ENCODE measurements around the gene CFAP54. TPM values are rescaled to one million over a fixed set of nuclear protein-coding genes. Genes with fewer than 3 reads are reported as not detected.
A peak's percentile ranks its signal among the peaks of the same experiment; 100 is the strongest.
"Not testable (repeated sequence)": the region's sequence is repeated elsewhere in the genome, so short reads cannot be mapped to it uniquely, and the experiment has no call there.

CFAP54 gene
- polyA plus RNA-seq, 10 donors: 0.28 to 0.54 (median 0.43) TPM

DNA sequence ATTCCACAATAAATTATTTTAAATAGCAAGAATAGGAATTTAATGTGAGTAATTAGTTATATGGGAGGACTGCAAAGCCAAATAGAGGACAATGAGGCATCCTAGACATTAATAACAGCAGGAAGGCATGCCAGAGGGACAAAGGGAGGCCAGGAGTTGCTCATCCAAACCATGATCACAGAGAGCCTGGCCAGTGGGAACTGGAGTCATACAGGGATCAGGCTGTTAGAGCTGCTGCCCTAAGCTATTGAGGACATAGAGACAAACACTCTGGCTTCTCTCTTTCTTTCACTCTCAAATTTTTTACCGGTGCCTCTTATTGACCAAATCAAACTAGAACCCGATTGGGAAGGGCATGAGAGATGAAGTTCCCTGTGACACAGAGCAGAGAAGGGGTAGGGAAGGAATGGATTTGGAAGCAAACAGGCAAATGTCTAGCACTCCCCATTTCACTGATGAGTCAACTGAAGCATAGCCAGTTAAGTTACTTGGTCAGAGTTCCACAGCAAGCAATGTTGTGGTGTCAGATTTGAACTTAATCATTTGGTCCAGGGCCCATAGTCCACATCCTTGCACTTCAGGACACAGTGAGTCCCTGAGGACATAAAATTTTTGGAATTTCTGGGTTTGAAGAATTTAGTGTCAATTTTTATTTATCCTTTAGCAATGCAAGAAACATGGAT, 17.9 kb upstream of the CFAP54 start:
- DNase-seq: peak in 1 of 3 donors; percentile 26

DNA sequence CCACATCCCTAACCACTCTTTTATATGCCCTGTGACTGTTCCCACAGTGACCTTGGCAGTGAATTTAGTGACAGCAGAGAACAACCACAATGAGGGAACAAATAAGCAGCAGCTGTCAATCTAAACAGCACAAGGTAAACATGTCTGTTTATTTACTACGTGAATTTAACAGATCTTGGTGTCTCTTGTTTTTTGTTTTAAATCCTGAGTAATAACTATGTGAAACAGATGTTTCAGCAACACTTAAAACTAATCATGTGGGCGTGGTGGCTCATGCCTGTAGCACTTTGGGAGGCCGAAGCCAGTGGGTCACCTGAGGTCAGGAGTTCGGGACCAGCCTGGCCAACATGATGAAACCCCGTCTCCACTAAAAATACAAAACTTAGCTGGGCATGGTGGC, 17.0 kb upstream of the CFAP54 start:
- no peak for DNase-seq

DNA sequence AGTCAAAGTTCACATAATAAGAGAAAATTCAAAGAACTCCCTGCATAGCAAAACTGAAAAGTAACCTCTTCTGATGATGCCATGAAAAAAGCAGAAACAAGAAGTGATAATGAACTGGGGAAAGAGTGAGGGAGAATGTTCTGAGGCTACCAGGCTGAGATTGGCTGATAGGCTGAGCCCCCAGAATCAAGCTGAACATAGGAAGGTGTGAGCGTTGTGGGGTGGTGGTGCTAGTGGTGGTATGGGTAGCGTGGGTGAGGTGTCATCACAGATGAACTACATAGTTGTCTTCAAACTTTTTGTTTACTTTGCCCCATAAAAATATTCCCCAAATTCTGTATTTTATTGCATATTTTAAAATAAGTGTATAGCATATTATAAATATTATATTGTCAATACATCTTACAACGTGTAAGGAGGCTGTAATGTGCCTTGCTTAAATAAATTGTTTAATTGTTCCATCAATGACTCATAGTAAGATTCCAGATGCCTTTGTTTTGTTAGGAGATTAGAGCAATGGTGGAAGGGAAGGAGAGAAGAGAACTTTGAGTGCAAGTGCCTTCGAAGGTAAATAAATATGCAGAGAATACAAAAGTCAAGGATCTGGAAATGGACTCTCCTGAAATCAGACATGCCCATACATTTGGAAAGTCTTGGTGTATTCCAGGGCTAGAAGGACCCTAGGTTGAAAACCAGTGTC, 15.8 kb upstream of the CFAP54 start:
- no peak for DNase-seq

DNA sequence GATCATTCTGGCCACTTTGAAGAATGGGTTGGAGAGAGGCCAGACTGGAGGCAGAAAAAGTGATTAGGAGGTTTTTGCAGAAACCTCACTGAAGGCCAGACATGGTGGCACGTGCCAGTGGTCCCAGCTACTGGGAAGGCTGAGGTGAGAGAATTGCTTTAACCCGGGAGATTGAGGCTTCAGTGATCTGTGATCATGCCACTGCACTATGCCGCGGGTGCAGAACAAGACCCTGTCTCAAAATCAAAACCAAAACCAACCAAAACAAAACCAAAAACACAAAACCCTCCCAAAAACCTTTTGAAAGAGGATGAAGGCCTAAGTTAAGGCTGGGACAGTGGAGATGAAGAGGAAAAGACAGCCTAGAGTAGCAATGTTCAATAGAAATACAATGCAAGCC, 15.2 kb upstream of the CFAP54 start:
- DNase-seq: no peak

DNA sequence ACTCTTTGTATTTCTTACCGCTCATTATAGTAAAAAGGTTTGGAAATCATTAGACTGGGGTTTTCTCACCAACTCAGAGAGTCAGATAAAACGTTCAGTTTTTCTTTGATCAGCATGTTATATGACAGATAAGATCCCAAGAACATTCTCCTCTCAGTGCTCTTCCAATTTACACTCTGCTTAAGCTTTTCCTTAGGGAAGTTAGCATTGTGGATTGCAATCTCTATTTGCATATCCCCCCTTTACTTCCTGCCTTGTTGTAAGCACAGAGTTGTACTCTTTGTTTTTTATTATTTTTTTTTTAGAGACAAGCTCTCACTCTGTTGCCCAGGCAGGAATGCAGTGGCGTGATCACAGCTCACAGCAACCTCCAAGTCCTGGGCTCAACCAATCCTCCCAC, 11.4 kb upstream of the CFAP54 start:
- DNase-seq: no peak

DNA sequence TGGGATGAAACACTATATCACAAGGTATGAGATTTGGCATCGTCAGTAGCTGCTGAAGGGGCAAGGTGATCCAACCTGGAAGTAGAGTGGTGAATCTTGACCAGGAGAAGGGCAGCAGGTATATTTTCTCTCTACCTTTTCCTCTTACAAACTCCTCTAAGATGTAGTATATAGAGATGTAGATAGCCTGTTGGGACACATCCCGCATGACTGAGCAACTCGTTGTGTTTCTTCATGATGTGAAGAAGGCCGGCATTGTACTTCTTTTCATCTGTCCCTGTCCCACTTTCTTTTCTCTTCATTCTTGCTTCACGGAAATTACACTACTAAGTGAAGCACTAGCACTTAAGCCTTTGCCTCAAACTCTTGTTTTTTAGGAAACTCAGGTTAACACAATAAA, 7.3 kb upstream of the CFAP54 start:
- DNase-seq: no peak

DNA sequence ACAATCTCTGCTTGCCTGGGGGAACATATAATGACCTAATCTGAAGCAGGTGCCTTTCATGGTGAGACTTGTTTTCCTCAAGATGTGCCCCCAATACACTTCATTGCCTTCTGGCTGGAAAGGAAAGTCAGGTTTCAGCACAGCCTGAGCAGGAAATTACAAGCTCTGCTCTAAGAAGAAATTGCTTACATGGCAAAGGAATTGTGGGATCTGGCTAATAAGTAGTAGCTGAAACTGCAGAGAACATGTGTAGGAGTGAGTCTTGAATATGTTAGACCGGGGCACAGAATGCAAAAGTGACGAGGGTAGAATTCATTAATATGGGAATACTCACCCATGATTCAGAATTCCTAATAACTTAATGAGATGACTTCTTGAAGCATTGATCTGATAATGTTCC, 6.3 kb upstream of the CFAP54 start:
- no peak for DNase-seq

DNA sequence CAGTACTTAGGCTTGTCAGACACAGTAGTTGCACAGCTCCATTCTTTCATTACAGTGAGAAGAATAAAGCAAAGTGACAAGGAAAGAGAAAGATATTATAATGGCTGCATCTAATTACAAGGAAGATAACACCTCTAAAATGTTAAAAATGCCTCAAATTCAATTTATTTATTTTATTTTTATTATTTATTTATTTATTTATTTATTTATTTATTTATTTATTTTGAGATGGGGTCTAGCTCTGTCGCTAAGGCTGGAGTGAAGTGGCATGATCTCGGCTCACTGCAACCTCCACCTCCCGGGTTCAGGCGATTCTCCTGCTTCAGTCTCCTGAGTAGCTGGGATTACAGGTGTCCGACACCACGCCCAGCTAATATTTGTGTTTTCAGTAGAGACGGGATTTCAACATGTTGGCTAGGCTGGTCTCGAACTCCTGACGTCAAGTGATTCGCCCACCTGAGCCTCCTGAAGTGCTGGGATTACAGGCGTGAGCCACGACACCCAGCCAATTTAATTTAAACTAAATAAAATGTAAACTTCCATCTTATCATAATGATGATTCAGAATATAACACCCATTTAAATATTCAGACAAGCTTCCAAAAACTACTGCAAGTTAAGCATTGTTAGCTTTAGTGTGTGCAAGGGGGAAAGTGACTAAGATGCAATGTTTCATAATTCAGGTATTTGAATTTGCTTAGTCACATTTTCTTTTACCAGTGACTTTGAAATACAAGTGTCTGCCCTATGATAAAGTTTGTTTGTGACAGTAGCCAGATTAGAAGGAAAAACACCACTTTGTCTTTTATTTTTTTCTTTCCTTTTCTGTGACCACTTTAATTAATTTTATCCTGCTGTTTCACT, 2.4 kb upstream of the CFAP54 start:
- DNase-seq: peak in 1 of 3 donors; percentile 47

DNA sequence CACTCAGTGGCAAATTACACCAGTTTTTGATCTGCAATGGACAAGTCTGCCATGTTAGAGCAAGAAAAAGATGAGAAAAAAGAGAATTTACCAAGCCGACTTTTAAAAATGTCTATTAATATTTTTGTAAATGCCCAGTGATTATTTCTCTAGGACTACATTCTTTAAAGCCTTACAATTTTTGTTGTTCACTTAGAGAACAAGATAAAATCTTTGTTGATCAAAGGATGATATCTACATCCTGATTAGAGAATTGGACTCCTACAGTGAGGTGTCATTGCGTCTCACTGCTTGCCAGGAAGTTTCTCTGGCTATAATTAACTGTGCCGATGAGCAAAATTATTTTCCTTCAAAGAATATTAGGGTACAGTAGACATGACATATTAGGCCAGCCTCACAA, 1.7 kb upstream of the CFAP54 start:
- DNase-seq: no peak

DNA sequence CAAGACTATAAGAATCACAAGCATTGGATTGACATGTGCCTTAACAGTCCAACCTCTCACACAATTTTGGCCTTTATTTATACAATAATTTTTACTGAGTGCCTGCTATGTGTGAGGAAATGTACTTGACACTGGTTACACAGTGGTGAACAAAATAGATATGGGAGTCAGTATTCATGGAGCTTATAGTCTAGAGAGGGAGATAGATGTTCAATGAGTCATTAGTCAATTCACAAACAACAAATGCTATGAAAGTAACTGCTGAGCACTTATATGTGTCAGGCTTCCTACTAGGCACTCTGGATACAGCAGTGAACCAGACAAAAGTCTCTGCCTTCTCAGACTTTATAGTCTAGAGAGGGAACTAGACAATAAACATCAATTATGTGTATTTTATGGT, 3.7 kb downstream of the CFAP54 start:
- no peak for DNase-seq

DNA sequence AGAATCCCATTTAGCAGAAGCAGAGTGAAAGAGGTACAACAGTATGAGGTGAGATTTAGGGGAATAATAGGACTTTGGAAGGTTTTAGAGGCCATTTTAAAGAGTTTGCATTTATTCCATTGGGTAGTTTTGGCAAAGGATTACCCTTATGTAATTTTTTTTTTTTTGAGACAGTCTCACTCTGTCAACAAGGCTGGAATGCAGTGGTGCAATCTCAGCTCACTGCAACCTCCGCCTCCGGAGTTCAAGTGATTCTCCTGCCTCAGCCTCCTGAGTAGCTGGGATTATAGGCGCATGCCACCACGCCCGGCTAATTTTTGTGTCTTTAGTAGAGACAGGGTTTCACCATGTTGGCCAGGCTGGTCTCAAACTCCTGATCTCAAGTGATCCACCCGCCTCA, 4.8 kb downstream of the CFAP54 start:
- DNase-seq: not testable (repeated sequence)

DNA sequence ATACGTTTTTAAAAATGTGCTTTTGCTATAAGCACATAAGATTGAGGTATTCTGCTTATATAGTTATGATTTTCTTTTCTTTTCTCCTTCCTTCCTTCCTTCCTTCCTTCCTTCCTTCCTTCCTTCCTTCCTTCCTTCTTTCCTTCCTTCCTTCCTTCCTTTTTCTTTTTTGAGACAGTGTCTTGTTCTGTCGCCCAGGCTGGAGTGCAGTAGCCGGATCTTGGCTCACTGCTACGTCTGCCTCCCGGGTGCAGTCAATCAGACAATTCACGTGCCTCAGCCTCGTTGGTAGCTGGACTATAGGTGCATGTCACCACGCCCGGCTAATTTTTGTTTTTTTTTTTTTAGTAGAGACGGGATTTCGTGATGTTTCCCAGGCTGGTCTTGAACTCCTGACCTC, 5.8 kb downstream of the CFAP54 start:
- DNase-seq: no peak

DNA sequence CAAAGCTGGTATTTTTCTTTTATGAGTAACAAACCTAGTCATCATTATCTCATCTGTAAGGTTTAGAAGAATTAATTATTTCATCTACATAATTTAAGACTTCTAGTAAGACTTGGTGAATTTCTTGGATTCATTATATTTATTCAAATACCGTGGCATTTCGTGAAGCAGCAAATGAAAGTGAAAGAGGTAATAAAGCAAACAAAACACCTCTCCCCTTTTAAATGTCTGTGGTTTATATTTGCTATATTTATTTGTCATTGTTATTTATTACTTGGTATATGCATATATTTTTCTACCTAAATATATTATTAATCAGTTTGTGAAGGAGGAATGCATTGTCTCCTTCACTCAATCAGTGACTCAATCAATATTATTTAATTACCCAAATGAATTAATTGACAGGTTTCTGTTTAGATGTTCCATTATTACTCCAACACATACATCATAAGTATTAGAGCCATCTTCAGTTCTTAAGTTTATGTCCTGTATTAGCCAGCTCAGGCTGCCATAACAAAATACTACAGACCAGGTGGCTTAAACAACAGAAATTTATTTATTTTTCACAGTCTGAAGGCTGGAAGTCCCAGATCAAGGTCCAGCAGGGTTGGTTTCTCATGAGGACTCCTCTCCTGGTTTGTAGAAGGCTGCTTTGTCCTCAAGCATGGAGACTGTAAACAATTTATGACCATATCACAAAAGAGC, 6.6 kb downstream of the CFAP54 start:
- no peak for DNase-seq

DNA sequence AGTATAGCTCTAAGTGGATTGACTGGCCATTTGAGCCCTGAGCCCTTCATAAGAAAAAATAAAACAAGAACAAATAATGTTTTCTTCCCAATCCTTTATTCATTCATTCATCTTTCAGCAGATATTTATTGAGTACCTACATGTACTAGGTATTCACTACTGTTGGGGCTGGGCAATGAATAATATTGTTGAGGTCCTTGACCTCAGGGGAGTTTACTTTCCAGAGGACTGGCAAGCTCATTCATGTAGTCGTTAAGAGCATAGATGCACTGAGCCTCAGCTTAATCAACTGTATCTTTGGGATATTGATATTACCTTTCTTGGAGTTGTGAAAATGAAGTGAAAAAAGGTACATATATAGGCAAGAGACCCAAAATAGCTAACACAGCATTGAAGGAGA, 7.6 kb downstream of the CFAP54 start:
- DNase-seq: no peak

DNA sequence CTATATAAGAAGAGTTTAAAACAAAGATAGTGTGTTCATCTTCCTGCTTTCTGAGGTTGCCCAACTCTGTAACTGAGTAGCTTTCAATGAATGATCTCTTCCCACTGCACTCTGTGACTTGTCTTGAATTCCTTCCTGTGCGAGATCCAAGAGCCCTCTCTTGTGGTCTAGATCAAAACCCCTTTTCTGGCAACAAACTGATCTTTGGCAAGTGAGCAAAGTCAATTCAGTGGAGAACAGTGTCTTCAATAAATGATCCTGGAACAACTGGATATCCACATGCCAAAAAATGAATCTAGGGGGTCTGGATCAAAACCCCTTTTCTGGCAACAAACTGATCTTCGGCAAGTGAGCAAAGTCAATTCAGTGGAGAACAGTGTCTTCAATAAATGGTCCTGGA, 8.5 kb downstream of the CFAP54 start:
- peak; percentile 33 to 71 (median 56) for DNase-seq

DNA sequence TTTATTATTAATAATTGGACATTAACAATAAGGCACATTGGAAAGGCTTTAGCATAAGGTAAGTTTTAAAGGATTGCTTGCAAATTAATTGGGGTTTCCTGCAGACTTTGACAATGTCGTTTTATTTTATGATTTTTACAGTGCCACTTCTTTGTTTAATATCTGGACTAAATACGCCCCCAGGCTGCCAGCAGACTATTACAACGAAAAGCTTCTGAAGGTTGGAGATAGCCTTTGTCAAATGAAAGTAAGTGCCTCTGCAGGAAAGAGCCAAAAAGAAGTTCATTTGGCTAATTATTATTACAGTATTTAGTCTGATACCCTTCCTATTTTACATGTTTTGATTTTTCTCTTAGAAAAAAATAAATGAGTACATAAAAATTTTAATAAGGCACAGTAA, 11.3 kb downstream of the CFAP54 start:
- no peak for DNase-seq

DNA sequence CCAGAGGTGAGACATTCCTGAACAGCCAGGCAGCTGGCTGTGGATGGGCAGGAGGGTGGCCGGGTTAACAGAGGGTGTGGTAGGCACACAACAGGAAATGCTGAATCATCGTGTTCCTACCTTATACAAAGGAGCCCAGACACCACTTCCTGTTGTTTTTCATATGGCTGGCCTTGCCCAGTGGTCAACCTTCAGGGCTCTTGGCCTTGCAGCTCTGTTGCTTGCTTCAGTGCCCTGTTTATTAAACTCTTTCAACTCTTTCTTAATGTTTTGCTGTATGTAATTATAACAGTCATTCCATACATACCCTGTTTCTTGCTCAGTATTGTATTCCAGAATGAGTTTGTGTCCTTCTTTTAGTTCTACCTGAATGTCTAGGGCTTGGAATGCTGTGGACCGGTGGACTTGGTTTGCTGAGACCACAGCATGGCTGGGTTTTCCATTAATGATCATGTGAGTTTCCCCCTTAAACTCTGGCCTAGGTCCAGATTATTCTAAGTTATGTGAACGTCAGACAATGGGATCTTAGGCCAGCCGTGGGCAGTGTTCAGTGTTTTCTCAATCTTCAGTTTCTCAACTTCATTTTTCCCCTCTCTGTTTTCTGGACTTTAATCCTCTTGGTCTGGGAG, 11.9 kb downstream of the CFAP54 start:
- peak in 1 of 3 donors; percentile 16 for DNase-seq

DNA sequence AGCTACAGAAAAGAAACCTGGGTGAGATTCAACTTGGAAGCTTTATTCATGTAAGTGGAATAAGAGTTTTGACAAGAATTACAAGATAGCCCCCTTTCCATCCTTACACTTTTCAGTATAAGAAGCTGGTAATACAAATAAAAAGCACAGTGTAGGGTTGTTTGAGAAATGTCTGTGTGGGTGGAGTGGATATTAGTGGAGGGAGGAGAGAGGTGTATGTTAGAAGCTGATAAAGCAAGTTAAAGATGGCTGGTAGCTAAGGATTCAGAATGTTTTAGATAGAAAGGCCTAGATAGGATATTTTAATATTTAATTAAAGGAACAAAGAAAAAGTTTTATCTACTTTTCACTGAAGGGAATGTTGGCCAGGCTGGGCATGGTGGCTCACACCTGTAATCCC, 12.5 kb downstream of the CFAP54 start:
- no peak for DNase-seq

DNA sequence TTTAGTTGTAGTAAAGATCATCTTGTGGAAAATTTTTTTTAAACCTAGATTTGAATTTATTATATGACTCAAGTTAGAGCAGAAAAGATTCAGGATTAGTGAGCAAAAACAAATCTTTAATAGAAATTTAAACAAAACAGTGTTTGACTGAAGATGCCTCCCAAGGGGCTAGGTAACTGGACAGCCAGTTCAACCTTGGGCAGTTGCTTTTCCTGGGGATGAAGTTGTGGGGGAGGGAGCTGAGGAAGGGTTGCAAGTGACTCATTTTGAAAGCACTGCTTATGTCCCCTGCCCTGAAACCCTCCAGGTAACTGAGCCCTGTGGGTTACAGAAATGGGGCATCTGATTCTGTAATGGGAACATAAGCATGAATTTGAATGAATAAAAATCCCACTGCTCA, 13.1 kb downstream of the CFAP54 start:
- no peak for DNase-seq

DNA sequence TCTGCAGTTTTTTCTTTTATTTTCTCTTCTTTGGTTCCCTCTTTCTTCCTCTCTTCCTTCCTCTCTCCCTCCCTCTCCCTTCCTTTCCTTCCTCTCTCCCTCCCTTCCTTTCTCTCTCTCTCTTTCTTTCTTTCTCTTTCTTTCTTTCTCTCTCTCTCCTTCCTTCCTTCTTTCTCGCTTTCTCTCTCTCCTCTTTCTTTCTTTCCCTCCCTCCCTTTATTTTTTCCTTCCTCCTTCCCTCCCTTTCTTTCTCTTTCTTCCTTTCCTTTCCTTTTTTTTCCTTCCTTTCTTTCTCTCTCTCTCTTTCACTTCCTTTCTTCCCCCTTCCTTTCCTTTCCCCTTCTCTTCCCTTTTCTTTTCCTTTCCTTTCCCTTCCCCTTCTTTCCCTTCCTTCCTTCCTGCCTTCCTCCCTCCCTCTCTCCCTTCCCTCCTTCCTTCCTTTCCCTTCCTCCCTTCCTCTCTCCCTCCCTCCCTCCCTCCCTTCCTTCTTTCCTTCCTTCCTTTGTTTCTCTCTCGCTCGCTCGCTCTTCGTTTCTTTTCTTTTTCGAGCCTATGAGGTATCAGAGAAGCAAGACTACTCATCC, 13.7 kb downstream of the CFAP54 start:
- no peak for DNase-seq

DNA sequence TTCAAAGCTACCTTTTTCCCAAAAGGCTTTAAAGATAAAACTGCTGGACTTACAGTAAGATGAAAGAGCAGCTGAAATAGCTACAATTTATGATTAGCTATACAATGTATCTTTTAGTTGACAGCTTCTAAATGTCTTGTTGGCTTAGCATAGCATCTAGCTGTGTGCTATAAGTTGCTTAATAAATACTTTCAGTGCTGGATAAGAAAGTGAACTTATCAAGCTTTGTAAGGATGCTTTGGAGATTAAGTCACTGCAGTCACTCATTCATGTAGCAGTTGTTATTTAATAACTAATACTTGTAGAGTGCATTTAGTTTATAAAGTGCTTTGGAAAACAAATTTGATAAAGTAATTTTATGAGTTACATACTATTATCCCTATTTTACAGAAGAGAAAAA, 14.6 kb downstream of the CFAP54 start:
- DNase-seq: no peak
